Activated CD8-positive, alpha-beta T cell treated with anti-CD3 and anti-CD28 coated beads, Interleukin-2, amount 10 ng/mL, durations not matched to agents 7 days and 5 days (primary cell): Measurements from ENCODE around the gene SUFU. TPM values are rescaled to one million over a fixed set of nuclear protein-coding genes. Genes with fewer than 3 reads are reported as not detected.
A peak's percentile ranks its signal among the peaks of the same experiment; 100 is the strongest.

Source experiments
- ATAC-seq: fragments of 150-1000 bp; cut with Tn5 transposase; one replicate; pipeline ENCODE4 v1.10.0; 2021; ENCODE audit warnings: moderate library complexity
- CTCF ChIA-PET: fragments of 350-600 bp; sonication (Branson Sonifier 250); formaldehyde crosslinking; loops from one replicate; lab custom pipeline; 2021; ENCODE audit warnings: antibody characterized with exemption; lab: Charles Lee
- POLR2A ChIA-PET: fragments of 350-600 bp; sonication (Branson Sonifier 250); formaldehyde crosslinking; loops from one replicate; lab custom pipeline; 2021; ENCODE audit warnings: antibody characterized with exemption; lab: Charles Lee
- DNase-seq: peaks from one replicate; pipeline ENCODE4 v3.0.0-alpha.2; 2020
- H3K27ac Mint-ChIP-seq: one replicate; pipeline ENCODE4 v1.8.0; 2021; ENCODE audit warnings: mild to moderate bottlenecking, mixed read lengths
- H3K27me3 Mint-ChIP-seq: one replicate; pipeline ENCODE4 v1.8.0; 2021; ENCODE audit warnings: low read depth, mixed read lengths
- H3K36me3 Mint-ChIP-seq: one replicate; pipeline ENCODE4 v1.8.0; 2021; ENCODE audit warnings: low read depth, mixed read lengths
- H3K4me1 Mint-ChIP-seq: one replicate; pipeline ENCODE4 v1.8.0; 2021; ENCODE audit warnings: low read depth, mixed read lengths
- H3K4me3 Mint-ChIP-seq: one replicate; pipeline ENCODE4 v1.8.0; 2021; ENCODE audit warnings: mild to moderate bottlenecking, mixed read lengths
- H3K9me3 Mint-ChIP-seq: one replicate; pipeline ENCODE4 v1.8.0; 2022; ENCODE audit warnings: mixed read lengths; ENCODE audit not compliant: insufficient read depth
- total RNA-seq, 2 experiments: library from RNA; stranded (reverse); gene quantifications; one replicate each; pipeline ENCODE4 v1.2.3, GENCODE V29; 2021

The SUFU gene
- total RNA-seq, 2 experiments from 2014 or later = 10.6 to 12.0 TPM

GRCh38 chr10:102613785-102614184 is 110.0 kb downstream of the SUFU start:
- ChIA-PET CTCF (interaction anchor here (0.7 to 2.2 kb wide), 5 partner anchors 16 to 56 kb away, joined by 3 to 8 read pairs (median 3); no protein-coding TSS in a partner anchor), POLR2A (interaction anchor here (0.9 to 1.1 kb wide), 3 partner anchors 19 to 31 kb away, joined by 3 read pairs; partner anchors contain the start of gene TRIM8)
- ATAC-seq (no peak), DNase-seq (no peak)
- Mint-ChIP-seq H3K4me3 (no peak overlapping the region), H3K9me3 (no peaks in the 10 kb centered on the region), H3K4me1 (peaks cover 51% of the 10 kb centered on the region), H3K27me3 (no peaks in the 10 kb centered on the region), H3K27ac (peak overlapping the region; percentile 93), H3K36me3 (peaks cover 11% of the 10 kb centered on the region)

- no peak for ATAC-seq
- Mint-ChIP-seq H3K4me3 (no peak overlapping the region), H3K9me3 (no peaks in the 10 kb centered on the region), H3K27me3 (no peaks in the 10 kb centered on the region), H3K27ac (peak overlapping the region; percentile 65), H3K36me3 (peaks cover 11% of the 10 kb centered on the region), H3K4me1 (peaks cover 51% of the 10 kb centered on the region)
- DNase-seq = no peak
- ChIA-PET POLR2A (no interaction called here), CTCF (interaction anchor here (0.6 to 2.6 kb wide), 10 partner anchors 10 to 100 kb away, joined by 3 to 9 read pairs (median 4); partner anchors contain the start of gene TRIM8)
Observed at GRCh38 chr10:102614888-102615287, 111.1 kb downstream of the SUFU start.

- Mint-ChIP-seq H3K36me3 (peaks cover 11% of the 10 kb centered on the region), H3K9me3 (no peaks in the 10 kb centered on the region), H3K27me3 (no peaks in the 10 kb centered on the region), H3K4me1 (peaks cover 51% of the 10 kb centered on the region), H3K27ac (peak overlapping the region; percentile 65), H3K4me3 (no peak overlapping the region)
- CTCF ChIA-PET = interaction anchor here (0.6 to 2.6 kb wide), 10 partner anchors 10 to 100 kb away, joined by 3 to 9 read pairs (median 4); partner anchors contain the start of gene TRIM8
- DNase-seq = peak; percentile 33
- POLR2A ChIA-PET = interaction anchor here (1.2 kb wide), 1 partner anchor 27 kb away, joined by 3 read pairs; no protein-coding TSS in a partner anchor
- ATAC-seq = no peak
Observed at GRCh38 chr10:102615361-102615760, 111.6 kb downstream of the SUFU start.

- Mint-ChIP-seq H3K4me1 (peaks cover 49% of the 10 kb centered on the region), H3K36me3 (peaks cover 11% of the 10 kb centered on the region), H3K4me3 (no peak overlapping the region), H3K27ac (peak overlapping the region; percentile 72), H3K9me3 (no peaks in the 10 kb centered on the region), H3K27me3 (no peaks in the 10 kb centered on the region)
- no peak for DNase-seq
- ChIA-PET CTCF (interaction anchor here (1.0 to 2.6 kb wide), 5 partner anchors 9 to 112 kb away, joined by 4 to 9 read pairs (median 6); partner anchors contain the start of genes SUFU and TRIM8), POLR2A (interaction anchor here (0.8 to 1.2 kb wide), 2 partner anchors 26 to 29 kb away, joined by 3 read pairs; partner anchors contain the start of gene TRIM8)
- no peak for ATAC-seq
Observed at GRCh38 chr10:102616066-102616770, 112.4 kb downstream of the SUFU start.

GRCh38 chr10:102617041-102617440 is 113.3 kb downstream of the SUFU start:
- H3K27me3 Mint-ChIP-seq = no peaks in the 10 kb centered on the region
- CTCF ChIA-PET = interaction anchor here (0.6 to 2.6 kb wide), 3 partner anchors 15 to 1576 kb away, joined by 3 to 9 read pairs (median 4); partner anchors contain the start of gene SUFU
- peak overlapping the region; percentile 58 for H3K27ac Mint-ChIP-seq
- DNase-seq (no peak), ATAC-seq (no peak)
- H3K9me3 Mint-ChIP-seq = no peaks in the 10 kb centered on the region
- peaks cover 8% of the 10 kb centered on the region for H3K36me3 Mint-ChIP-seq
- peaks cover 43% of the 10 kb centered on the region for H3K4me1 Mint-ChIP-seq
- H3K4me3 Mint-ChIP-seq = no peak overlapping the region
- POLR2A ChIA-PET = interaction anchor here (0.8 kb wide), 1 partner anchor 28 kb away, joined by 3 read pairs; the partner anchor contains the start of gene TRIM8

- no peak overlapping the region for H3K27ac Mint-ChIP-seq
- no peaks in the 10 kb centered on the region for H3K9me3 Mint-ChIP-seq
- DNase-seq (no peak), ATAC-seq (no peak)
- H3K36me3 Mint-ChIP-seq = peaks cover 8% of the 10 kb centered on the region
- H3K27me3 Mint-ChIP-seq = no peaks in the 10 kb centered on the region
- H3K4me1 Mint-ChIP-seq = peaks cover 36% of the 10 kb centered on the region
- CTCF ChIA-PET = interaction anchor here (0.6 to 1.2 kb wide), 2 partner anchors 18 to 1576 kb away, joined by 3 read pairs; no protein-coding TSS in a partner anchor
- no peak overlapping the region for H3K4me3 Mint-ChIP-seq
- POLR2A ChIA-PET = no interaction called here
Observed at GRCh38 chr10:102617816-102618215, 114.0 kb downstream of the SUFU start.

- H3K36me3 Mint-ChIP-seq = peaks cover 8% of the 10 kb centered on the region
- H3K27me3 Mint-ChIP-seq = no peaks in the 10 kb centered on the region
- H3K4me1 Mint-ChIP-seq = peaks cover 24% of the 10 kb centered on the region
- H3K27ac Mint-ChIP-seq = no peak overlapping the region
- ATAC-seq = no peak
- ChIA-PET POLR2A (no interaction called here), CTCF (interaction anchor here (1.3 kb wide), 1 partner anchor 50 kb away, joined by 4 read pairs; no protein-coding TSS in a partner anchor)
- no peak overlapping the region for H3K4me3 Mint-ChIP-seq
- H3K9me3 Mint-ChIP-seq = no peaks in the 10 kb centered on the region
- no peak for DNase-seq
Observed at GRCh38 chr10:102619281-102619981, 115.7 kb downstream of the SUFU start.

- no peak for DNase-seq
- POLR2A ChIA-PET = no interaction called here
Observed at GRCh38 chr10:102620138-102620590, 116.4 kb downstream of the SUFU start.

GRCh38 chr10:102620591-102621442 is 117.0 kb downstream of the SUFU start:
- DNase-seq (no peak), ATAC-seq (no peak)
- ChIA-PET CTCF (interaction anchor here (1.2 kb wide), 1 partner anchor 9 kb away, joined by 3 read pairs; no protein-coding TSS in a partner anchor), POLR2A (no interaction called here)
- no peak overlapping the region for H3K4me3 Mint-ChIP-seq
- H3K36me3 Mint-ChIP-seq = peaks cover 8% of the 10 kb centered on the region
- H3K4me1 Mint-ChIP-seq = peaks cover 15% of the 10 kb centered on the region
- no peak overlapping the region for H3K27ac Mint-ChIP-seq
- no peaks in the 10 kb centered on the region for H3K27me3 Mint-ChIP-seq
- no peaks in the 10 kb centered on the region for H3K9me3 Mint-ChIP-seq

More at GRCh38 chr10:102620138-102620590, 116.4 kb downstream of the SUFU start:
- CTCF ChIA-PET = no interaction called here
- Mint-ChIP-seq H3K27me3 (no peaks in the 10 kb centered on the region), H3K9me3 (no peaks in the 10 kb centered on the region), H3K4me3 (no peak overlapping the region), H3K36me3 (peaks cover 8% of the 10 kb centered on the region), H3K27ac (no peak overlapping the region), H3K4me1 (peaks cover 21% of the 10 kb centered on the region)
- ATAC-seq = no peak

- peaks cover 7% of the 10 kb centered on the region for H3K36me3 Mint-ChIP-seq
- no peak for DNase-seq
- no peak overlapping the region for H3K4me3 Mint-ChIP-seq
- H3K9me3 Mint-ChIP-seq = no peaks in the 10 kb centered on the region
- POLR2A ChIA-PET = no interaction called here
- ATAC-seq = no peak
- CTCF ChIA-PET = interaction anchor here (1.2 kb wide), 1 partner anchor 10 kb away, joined by 3 read pairs; no protein-coding TSS in a partner anchor
- no peaks in the 10 kb centered on the region for H3K27me3 Mint-ChIP-seq
- peaks cover 7% of the 10 kb centered on the region for H3K4me1 Mint-ChIP-seq
- no peak overlapping the region for H3K27ac Mint-ChIP-seq
Observed at GRCh38 chr10:102621443-102622325, 117.9 kb downstream of the SUFU start.
